ENCODE data around the gene C10orf90. TPM values are rescaled to one million over a fixed set of nuclear protein-coding genes. Genes with fewer than 3 reads are reported as not detected.
"Not testable (repeated sequence)": the region's sequence is repeated elsewhere in the genome, so short reads cannot be mapped to it uniquely, and the experiment has no call there.

Gene C10orf90
- total and polyA plus RNA-seq, 2 donors, result 0.27 to 0.38 TPM

GRCh38 chr10:126379166-126379565 lies 291.3 kb downstream of the C10orf90 start:
- 93% methylated on average over 3 of the region's 3 CpGs for WGBS
- H3K9me3 ChIP-seq (ENCODE audit: control insufficient read depth in 2 of 2, insufficient read depth in 1 of 2, low read length in 1 of 2); DNase-seq (ENCODE audit: low read depth in 6 of 9, low spot score in 9 of 9): not testable (repeated sequence)

GRCh38 chr10:126376956-126377355 lies 293.5 kb downstream of the C10orf90 start:
- no peak for DNase-seq (ENCODE audit: low read depth in 6 of 9, low spot score in 9 of 9)
- no peaks in the 10 kb centered on the region for H3K9me3 ChIP-seq (ENCODE audit: control insufficient read depth in 2 of 2, insufficient read depth in 1 of 2, low read length in 1 of 2)
- no peaks in the 10 kb centered on the region for H3K36me3 ChIP-seq (ENCODE audit: control insufficient read depth in 2 of 2, insufficient read depth in 2 of 2, low read length in 1 of 2)
- no peaks in the 10 kb centered on the region for H3K4me1 ChIP-seq (ENCODE audit: control insufficient read depth in 2 of 2, insufficient read depth in 2 of 2, low read length in 2 of 2)
- H3K4me3 ChIP-seq (ENCODE audit: low read length in 2 of 2), result no peak overlapping the region
- WGBS, result 88% methylated on average over 2 of the region's 2 CpGs
- no peak overlapping the region for H3K27ac ChIP-seq (ENCODE audit: low read depth in 1 of 2, low read length in 1 of 2)
- no peaks in the 10 kb centered on the region for H3K27me3 ChIP-seq (ENCODE audit: control insufficient read depth in 2 of 2, insufficient read depth in 1 of 2, low read length in 1 of 2)

More at GRCh38 chr10:126379166-126379565, 291.3 kb downstream of the C10orf90 start:
- not testable (repeated sequence) for H3K4me3 ChIP-seq (ENCODE audit: low read length in 2 of 2); H3K4me1 ChIP-seq (ENCODE audit: control insufficient read depth in 2 of 2, insufficient read depth in 2 of 2, low read length in 2 of 2); H3K36me3 ChIP-seq (ENCODE audit: control insufficient read depth in 2 of 2, insufficient read depth in 2 of 2, low read length in 1 of 2); H3K27ac ChIP-seq (ENCODE audit: low read depth in 1 of 2, low read length in 1 of 2); H3K27me3 ChIP-seq (ENCODE audit: control insufficient read depth in 2 of 2, insufficient read depth in 1 of 2, low read length in 1 of 2)

GRCh38 chr10:126375926-126376554 lies 294.5 kb downstream of the C10orf90 start:
- H3K4me3 ChIP-seq (ENCODE audit: low read length in 2 of 2), result no peak overlapping the region
- H3K4me1 ChIP-seq (ENCODE audit: control insufficient read depth in 2 of 2, insufficient read depth in 2 of 2, low read length in 2 of 2), result no peaks in the 10 kb centered on the region
- H3K27me3 ChIP-seq (ENCODE audit: control insufficient read depth in 2 of 2, insufficient read depth in 1 of 2, low read length in 1 of 2), result no peaks in the 10 kb centered on the region
- DNase-seq (ENCODE audit: low read depth in 6 of 9, low spot score in 9 of 9), result no peak
- H3K9me3 ChIP-seq (ENCODE audit: control insufficient read depth in 2 of 2, insufficient read depth in 1 of 2, low read length in 1 of 2), result no peaks in the 10 kb centered on the region
- H3K36me3 ChIP-seq (ENCODE audit: control insufficient read depth in 2 of 2, insufficient read depth in 2 of 2, low read length in 1 of 2), result no peaks in the 10 kb centered on the region
- H3K27ac ChIP-seq (ENCODE audit: low read depth in 1 of 2, low read length in 1 of 2), result no peak overlapping the region
- whole genome bisulfite sequencing, result 92% methylated on average over 1 of the region's 1 CpG

GRCh38 chr10:126375299-126375698 lies 295.2 kb downstream of the C10orf90 start:
- Histone ChIP-seq H3K4me1 (ENCODE audit: control insufficient read depth in 2 of 2, insufficient read depth in 2 of 2, low read length in 2 of 2) (no peaks in the 10 kb centered on the region), H3K9me3 (ENCODE audit: control insufficient read depth in 2 of 2, insufficient read depth in 1 of 2, low read length in 1 of 2) (no peaks in the 10 kb centered on the region), H3K27ac (ENCODE audit: low read depth in 1 of 2, low read length in 1 of 2) (no peak overlapping the region), H3K4me3 (ENCODE audit: low read length in 2 of 2) (no peak overlapping the region), H3K36me3 (ENCODE audit: control insufficient read depth in 2 of 2, insufficient read depth in 2 of 2, low read length in 1 of 2) (no peaks in the 10 kb centered on the region), H3K27me3 (ENCODE audit: control insufficient read depth in 2 of 2, insufficient read depth in 1 of 2, low read length in 1 of 2) (no peaks in the 10 kb centered on the region)
- DNase-seq (ENCODE audit: low read depth in 6 of 9, low spot score in 9 of 9), result no peak

Other genes with a start within 250 kb of the C10orf90 start
- gene DOCK1, start 234.7 kb upstream of the C10orf90 start, total RNA-seq, result 11.7 TPM
- 10.2 TPM for gene DOCK1, start 234.7 kb upstream of the C10orf90 start, polyA plus RNA-seq

Measured in thymus (tissue), 11 donors.